ENCODE measurements around the gene ARID3B. TPM values are rescaled to one million over a fixed set of nuclear protein-coding genes. Genes with fewer than 3 reads are reported as not detected.

The ARID3B gene
- total and polyA plus RNA-seq, 2 of the 13 experiments (the other 11 are each of a cell fraction or from before 2014, with no cell fraction given) = 5.3 to 12.8 TPM

GRCh38 chr15:74540161-74540760 lies 759 bp upstream of the ARID3B start:
- peak; percentile 38 for DNase-seq (ENCODE audit: low spot score)
- Histone ChIP-seq H3K27ac (ENCODE audit: extremely low read length, insufficient read depth, low read length) (peak overlapping the region; percentile 80), H3K36me3 (replicated peaks in 1 of 2; ENCODE audit: control insufficient read depth in 1 of 2, insufficient read depth in 2 of 2, low read length in 2 of 2) (no peaks in the 10 kb centered on the region; a peak in 1 of 5 replicates), H3K9me3 (ENCODE audit: low read length) (no peaks in the 10 kb centered on the region), H3K9ac (ENCODE audit: insufficient read depth, low read depth, low read length) (peak overlapping the region; percentile 81), H3K4me2 (ENCODE audit: low read depth, low read length) (peak overlapping the region; percentile 83), H3K27me3 (ENCODE audit: control insufficient read depth in 1 of 2, insufficient read depth in 2 of 2, low read length in 2 of 2) (no peaks in the 10 kb centered on the region; a peak in 1 of 5 replicates), H3K4me3 (replicated peaks in 1 of 3; ENCODE audit: insufficient read depth in 1 of 3, low read depth in 2 of 3, low read length in 3 of 3) (peak overlapping the region; percentile 70 to 91 (median 76)), H3K79me2 (ENCODE audit: insufficient read depth, low read length) (peaks cover 12% of the 10 kb centered on the region), H3K4me1 (ENCODE audit: insufficient read depth, low read length) (peaks cover 31% of the 10 kb centered on the region), H2AFZ (ENCODE audit: low read length) (peak overlapping the region; percentile 84), H4K20me1 (ENCODE audit: insufficient read depth, low read length) (peaks cover 7% of the 10 kb centered on the region)
- 1% methylated on average over 17 of the region's 17 CpGs for WGBS (ENCODE audit: low lambda C conversion rate)
- CTCF ChIA-PET (ENCODE audit: low intra/inter-chr PET ratio, low total read pairs) = no interaction called here
- intact Hi-C loops (cut with micrococcal nuclease; ENCODE audit: unreplicated experiment) = no loop called here
- POLR2A ChIA-PET = interaction anchor here (1.0 to 2.3 kb wide), 5 partner anchors 58 to 106 kb away, joined by 3 to 19 read pairs (median 7); partner anchors contain the start of gene CLK3
- in situ Hi-C loops (cut with HindIII; ENCODE audit: extremely low pct_ligation_motif_present, low pct_unique_long_range_greater_than_20kb) = loop anchor here (10.0 kb wide), 1 partner anchor 245 kb away; the partner anchor contains the start of gene CSK
- FAIRE-seq = no peak
- peak; percentile 14 for ATAC-seq
- TSS peak; percentile 100 for BruUV-seq (replicated peaks)
- 0 out of 2 replicates have a peak, but pooled peaks have one; percentile 11 for TF ChIP-seq CREB1 (IDR thresholded peaks at IDR 0.05)
- TF ChIP-seq CREB1 (CRISPR knock-in tag; IDR thresholded peaks at IDR 0.05) = no peak
- no peak for TF ChIP-seq ZNF7 (CRISPR knock-in tag; IDR thresholded peaks at IDR 0.05)
- no peak for TF ChIP-seq BRD4 (CRISPR knock-in tag; IDR thresholded peaks at IDR 0.05)
- TF ChIP-seq POLR2G (IDR thresholded peaks at IDR 0.05; ENCODE audit: low read depth, low read length) = no peak
- no peak for TF ChIP-seq KLF11 (CRISPR knock-in tag; IDR thresholded peaks at IDR 0.05)
- TF ChIP-seq HNRNPK (IDR thresholded peaks at IDR 0.05; ENCODE audit: low read depth, low read length, poor library complexity, severe bottlenecking) = no peak
- TF ChIP-seq MXD3 (CRISPR knock-in tag; IDR thresholded peaks at IDR 0.05) = no peak
- TF ChIP-seq ZNF724P (CRISPR knock-in tag; IDR thresholded peaks at IDR 0.05; ENCODE audit: borderline replicate concordance) = no peak
- no peak for TF ChIP-seq HIVEP1 (CRISPR knock-in tag; IDR thresholded peaks at IDR 0.05)
- TF ChIP-seq SNAPC2 (CRISPR knock-in tag; IDR thresholded peaks at IDR 0.05) = 0 out of 2 replicates have a peak, but pooled peaks have one; percentile 15
- no peak for TF ChIP-seq SRSF1 (optimal IDR thresholded peaks at IDR 0.05; ENCODE audit: low read depth, low read length)
- TF ChIP-seq, protein P1, sequence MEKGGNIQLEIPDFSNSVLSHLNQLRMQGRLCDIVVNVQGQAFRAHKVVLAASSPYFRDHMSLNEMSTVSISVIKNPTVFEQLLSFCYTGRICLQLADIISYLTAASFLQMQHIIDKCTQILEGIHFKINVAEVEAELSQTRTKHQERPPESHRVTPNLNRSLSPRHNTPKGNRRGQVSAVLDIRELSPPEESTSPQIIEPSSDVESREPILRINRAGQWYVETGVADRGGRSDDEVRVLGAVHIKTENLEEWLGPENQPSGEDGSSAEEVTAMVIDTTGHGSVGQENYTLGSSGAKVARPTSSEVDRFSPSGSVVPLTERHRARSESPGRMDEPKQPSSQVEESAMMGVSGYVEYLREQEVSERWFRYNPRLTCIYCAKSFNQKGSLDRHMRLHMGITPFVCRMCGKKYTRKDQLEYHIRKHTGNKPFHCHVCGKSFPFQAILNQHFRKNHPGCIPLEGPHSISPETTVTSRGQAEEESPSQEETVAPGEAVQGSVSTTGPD (CRISPR knock-in tag; IDR thresholded peaks at IDR 0.05) = no peak
- peak; percentile 1; the same call in 1 of the 2 replicates for TF ChIP-seq ZBTB38 (CRISPR knock-in tag; IDR thresholded peaks at IDR 0.05)
- no peak for TF ChIP-seq ZBTB10 (CRISPR knock-in tag; IDR thresholded peaks at IDR 0.05; ENCODE audit: borderline replicate concordance)
- TF ChIP-seq ESRRA (CRISPR knock-in tag; IDR thresholded peaks at IDR 0.05; ENCODE audit: low read depth) = no peak
- TF ChIP-seq TOE1 (CRISPR knock-in tag; IDR thresholded peaks at IDR 0.05) = no peak
- no peak for TF ChIP-seq MAFF (IDR thresholded peaks at IDR 0.05; ENCODE audit: low read depth, low read length)
- TF ChIP-seq ZNF282 (IDR thresholded peaks at IDR 0.05; ENCODE audit: partially characterized antibody) = no peak
- no peak for TF ChIP-seq ZNF253 (CRISPR knock-in tag; IDR thresholded peaks at IDR 0.05; ENCODE audit: borderline replicate concordance)
- 0 out of 2 replicates have a peak, but pooled peaks have one; percentile 20 for TF ChIP-seq MEF2D (CRISPR knock-in tag; IDR thresholded peaks at IDR 0.05)

Measured in HepG2 (cell line).